HG02588 (cell line): ENCODE measurements around the gene ARHGEF12.

Experiments used
- ATAC-seq: cut with Tn5 transposase; IDR thresholded peaks from one replicate; pipeline ENCODE4 v1.9.1; 2021; ENCODE audit warnings: mild to moderate bottlenecking, moderate library complexity; ENCODE audit not compliant: unreplicated experiment

ARHGEF12 gene

GRCh38 chr11:120409655-120410054 lies 73.4 kb downstream of the ARHGEF12 start:
- ATAC-seq = no peak

GRCh38 chr11:120410622-120411380 lies 74.6 kb downstream of the ARHGEF12 start:
- no peak for ATAC-seq

- ATAC-seq = no peak
Observed at GRCh38 chr11:120413480-120413879, 77.3 kb downstream of the ARHGEF12 start.

GRCh38 chr11:120420572-120420971 lies 84.4 kb downstream of the ARHGEF12 start:
- ATAC-seq = no peak

- ATAC-seq = no peak
Observed at GRCh38 chr11:120424185-120424969, 88.2 kb downstream of the ARHGEF12 start.

GRCh38 chr11:120424970-120425332 lies 88.7 kb downstream of the ARHGEF12 start:
- no peak for ATAC-seq

- no peak for ATAC-seq
Observed at GRCh38 chr11:120425527-120425926, 89.3 kb downstream of the ARHGEF12 start.

- ATAC-seq = no peak
Observed at GRCh38 chr11:120430146-120430545, 93.9 kb downstream of the ARHGEF12 start.

- no peak for ATAC-seq
Observed at GRCh38 chr11:120431633-120432032, 95.4 kb downstream of the ARHGEF12 start.

- no peak for ATAC-seq
Observed at GRCh38 chr11:120432056-120433018, 96.1 kb downstream of the ARHGEF12 start.

- no peak for ATAC-seq
Observed at GRCh38 chr11:120441592-120441991, 105.4 kb downstream of the ARHGEF12 start.

GRCh38 chr11:120442031-120442430 lies 105.8 kb downstream of the ARHGEF12 start:
- ATAC-seq = no peak

- ATAC-seq = no peak
Observed at GRCh38 chr11:120446802-120447201, 110.6 kb downstream of the ARHGEF12 start.

- ATAC-seq = no peak
Observed at GRCh38 chr11:120448240-120448639, 112.0 kb downstream of the ARHGEF12 start.

GRCh38 chr11:120455487-120455886 lies 119.3 kb downstream of the ARHGEF12 start:
- ATAC-seq = no peak

GRCh38 chr11:120457996-120458395 lies 121.8 kb downstream of the ARHGEF12 start:
- no peak for ATAC-seq

GRCh38 chr11:120462825-120463224 lies 126.6 kb downstream of the ARHGEF12 start:
- no peak for ATAC-seq

- ATAC-seq = no peak
Observed at GRCh38 chr11:120465921-120466534, 129.8 kb downstream of the ARHGEF12 start.

GRCh38 chr11:120467627-120468026 lies 131.4 kb downstream of the ARHGEF12 start:
- no peak for ATAC-seq

GRCh38 chr11:120471131-120471530 lies 134.9 kb downstream of the ARHGEF12 start:
- ATAC-seq = no peak

- ATAC-seq = no peak
Observed at GRCh38 chr11:120471994-120472393, 135.8 kb downstream of the ARHGEF12 start.
